Memory B cell (primary cell): ENCODE data around the gene S100A13.
"Not testable (repeated sequence)": the region's sequence is repeated elsewhere in the genome, so short reads cannot be mapped to it uniquely, and the experiment has no call there.

Source experiments
- ATAC-seq: fragments of 150-1000 bp; cut with Tn5 transposase; 2 replicates; pipeline ENCODE4 v1.10.0; 2021; ENCODE audit warnings: low read depth, mild to moderate bottlenecking, moderate library complexity
- DNase-seq, 2 donors: peaks; one replicate each; pipeline ENCODE4 v3.0.0; 2022; ENCODE audit warnings: low spot score in 2 of 2
- H3K27ac Mint-ChIP-seq: one replicate; pipeline ENCODE4 v1.8.0; 2022; ENCODE audit warnings: mild to moderate bottlenecking, moderate library complexity, mixed read lengths
- H3K27me3 Mint-ChIP-seq: one replicate; pipeline ENCODE4 v1.8.0; 2022; ENCODE audit warnings: mixed read lengths
- H3K36me3 Mint-ChIP-seq: one replicate; pipeline ENCODE4 v1.8.0; 2022; ENCODE audit warnings: mild to moderate bottlenecking, mixed read lengths
- H3K4me1 Mint-ChIP-seq: one replicate; pipeline ENCODE4 v1.8.0; 2022; ENCODE audit warnings: mixed read lengths
- H3K4me3 Mint-ChIP-seq: one replicate; pipeline ENCODE4 v1.8.0; 2022; ENCODE audit warnings: mild to moderate bottlenecking, moderate library complexity, mixed read lengths
- H3K9me3 Mint-ChIP-seq: one replicate; pipeline ENCODE4 v1.8.0; 2022; ENCODE audit warnings: mixed read lengths

S100A13 gene

GRCh38 chr1:153588482-153588881 lies 38.8 kb downstream of the S100A13 start:
- DNase-seq (no peak), ATAC-seq (no peak)
- Mint-ChIP-seq H3K4me1 (no peaks in the 10 kb centered on the region), H3K27me3 (peaks cover 2% of the 10 kb centered on the region), H3K4me3 (no peak overlapping the region), H3K36me3 (no peaks in the 10 kb centered on the region), H3K9me3 (no peaks in the 10 kb centered on the region), H3K27ac (no peak overlapping the region)

GRCh38 chr1:153588033-153588432 lies 39.3 kb downstream of the S100A13 start:
- not testable (repeated sequence) for H3K4me3 Mint-ChIP-seq, H3K4me1 Mint-ChIP-seq, H3K9me3 Mint-ChIP-seq, H3K36me3 Mint-ChIP-seq, DNase-seq, H3K27ac Mint-ChIP-seq, H3K27me3 Mint-ChIP-seq, ATAC-seq

- ATAC-seq (no peak), DNase-seq (no peak)
- Mint-ChIP-seq H3K27me3 (peaks cover 2% of the 10 kb centered on the region), H3K4me3 (no peak overlapping the region), H3K27ac (no peak overlapping the region), H3K36me3 (no peaks in the 10 kb centered on the region), H3K9me3 (no peaks in the 10 kb centered on the region), H3K4me1 (no peaks in the 10 kb centered on the region)
Measured at GRCh38 chr1:153587314-153587713, 40.0 kb downstream of the S100A13 start.

GRCh38 chr1:153586347-153586746 lies 41.0 kb downstream of the S100A13 start:
- Mint-ChIP-seq H3K27ac (no peak overlapping the region), H3K36me3 (no peaks in the 10 kb centered on the region), H3K4me3 (no peak overlapping the region), H3K9me3 (no peaks in the 10 kb centered on the region), H3K27me3 (peaks cover 2% of the 10 kb centered on the region), H3K4me1 (no peaks in the 10 kb centered on the region)
- ATAC-seq (no peak), DNase-seq (no peak)

GRCh38 chr1:153585006-153585405 lies 42.3 kb downstream of the S100A13 start:
- no peak for DNase-seq
- H3K27me3 Mint-ChIP-seq = peaks cover 2% of the 10 kb centered on the region
- H3K4me3 Mint-ChIP-seq = no peak overlapping the region
- H3K4me1 Mint-ChIP-seq = no peaks in the 10 kb centered on the region
- no peak overlapping the region for H3K27ac Mint-ChIP-seq
- H3K9me3 Mint-ChIP-seq = no peaks in the 10 kb centered on the region
- ATAC-seq = no peak
- H3K36me3 Mint-ChIP-seq = no peaks in the 10 kb centered on the region

GRCh38 chr1:153583976-153584375 lies 43.3 kb downstream of the S100A13 start:
- Mint-ChIP-seq H3K27ac (no peak overlapping the region), H3K4me3 (no peak overlapping the region), H3K36me3 (no peaks in the 10 kb centered on the region), H3K27me3 (peaks cover 3% of the 10 kb centered on the region), H3K4me1 (no peaks in the 10 kb centered on the region), H3K9me3 (no peaks in the 10 kb centered on the region)
- DNase-seq (no peak), ATAC-seq (no peak)

GRCh38 chr1:153583514-153583913 lies 43.8 kb downstream of the S100A13 start:
- not testable (repeated sequence) for H3K36me3 Mint-ChIP-seq, DNase-seq, H3K27me3 Mint-ChIP-seq, H3K27ac Mint-ChIP-seq, H3K9me3 Mint-ChIP-seq, H3K4me1 Mint-ChIP-seq, H3K4me3 Mint-ChIP-seq, ATAC-seq

GRCh38 chr1:153582836-153583235 lies 44.5 kb downstream of the S100A13 start:
- not testable (repeated sequence) for H3K9me3 Mint-ChIP-seq, H3K4me3 Mint-ChIP-seq, ATAC-seq, H3K36me3 Mint-ChIP-seq, DNase-seq, H3K4me1 Mint-ChIP-seq, H3K27ac Mint-ChIP-seq, H3K27me3 Mint-ChIP-seq

- peaks cover 8% of the 10 kb centered on the region for H3K27me3 Mint-ChIP-seq
- DNase-seq (no peak), ATAC-seq (no peak)
- H3K27ac Mint-ChIP-seq = no peak overlapping the region
- no peaks in the 10 kb centered on the region for H3K9me3 Mint-ChIP-seq
- no peaks in the 10 kb centered on the region for H3K36me3 Mint-ChIP-seq
- peaks cover 8% of the 10 kb centered on the region for H3K4me1 Mint-ChIP-seq
- H3K4me3 Mint-ChIP-seq = no peak overlapping the region
Measured at GRCh38 chr1:153578936-153579335, 48.4 kb downstream of the S100A13 start.

GRCh38 chr1:153578490-153578889 lies 48.8 kb downstream of the S100A13 start:
- DNase-seq = no peak
- Mint-ChIP-seq H3K27me3 (peaks cover 8% of the 10 kb centered on the region), H3K9me3 (no peaks in the 10 kb centered on the region), H3K36me3 (no peaks in the 10 kb centered on the region), H3K4me3 (no peak overlapping the region), H3K27ac (no peak overlapping the region), H3K4me1 (peaks cover 8% of the 10 kb centered on the region)
- ATAC-seq = no peak

- Mint-ChIP-seq H3K27ac (no peak overlapping the region), H3K4me3 (no peak overlapping the region), H3K27me3 (peaks cover 8% of the 10 kb centered on the region), H3K9me3 (no peaks in the 10 kb centered on the region), H3K36me3 (no peaks in the 10 kb centered on the region), H3K4me1 (peaks cover 16% of the 10 kb centered on the region)
- DNase-seq = no peak
- no peak for ATAC-seq
Measured at GRCh38 chr1:153577624-153578051, 49.7 kb downstream of the S100A13 start.

GRCh38 chr1:153577138-153577537 lies 50.2 kb downstream of the S100A13 start:
- no peaks in the 10 kb centered on the region for H3K36me3 Mint-ChIP-seq
- no peak overlapping the region for H3K4me3 Mint-ChIP-seq
- no peaks in the 10 kb centered on the region for H3K9me3 Mint-ChIP-seq
- peaks cover 17% of the 10 kb centered on the region for H3K4me1 Mint-ChIP-seq
- DNase-seq (no peak), ATAC-seq (no peak)
- peaks cover 8% of the 10 kb centered on the region for H3K27me3 Mint-ChIP-seq
- no peak overlapping the region for H3K27ac Mint-ChIP-seq

- H3K27me3 Mint-ChIP-seq, H3K4me3 Mint-ChIP-seq, DNase-seq, H3K9me3 Mint-ChIP-seq, ATAC-seq, H3K27ac Mint-ChIP-seq, H3K36me3 Mint-ChIP-seq: not testable (repeated sequence)
- peaks cover 17% of the 10 kb centered on the region for H3K4me1 Mint-ChIP-seq
Measured at GRCh38 chr1:153575497-153575896, 51.8 kb downstream of the S100A13 start.

- H3K27me3 Mint-ChIP-seq, DNase-seq, H3K36me3 Mint-ChIP-seq, ATAC-seq, H3K27ac Mint-ChIP-seq, H3K4me3 Mint-ChIP-seq, H3K9me3 Mint-ChIP-seq: not testable (repeated sequence)
- peaks cover 17% of the 10 kb centered on the region for H3K4me1 Mint-ChIP-seq
Measured at GRCh38 chr1:153575081-153575491, 52.2 kb downstream of the S100A13 start.

GRCh38 chr1:153573351-153573750 lies 54.0 kb downstream of the S100A13 start:
- Mint-ChIP-seq H3K27ac (no peak overlapping the region), H3K4me3 (no peak overlapping the region), H3K27me3 (peaks cover 7% of the 10 kb centered on the region), H3K9me3 (no peaks in the 10 kb centered on the region), H3K4me1 (peaks cover 23% of the 10 kb centered on the region), H3K36me3 (no peaks in the 10 kb centered on the region)
- ATAC-seq (no peak), DNase-seq (no peak)
